ENCODE results near the gene GALNT10. TPM values are rescaled to one million over a fixed set of nuclear protein-coding genes. Genes with fewer than 3 reads are reported as not detected.

The GALNT10 gene
- total RNA-seq, 4 donors from 2014 or later: 35.9 to 59.4 (median 46.8) TPM

- no peak for TF ChIP-seq CTCF (IDR thresholded peaks at IDR 0.05)
- no peak for TF ChIP-seq POLR2A (IDR thresholded peaks at IDR 0.05)
- no peaks in the 10 kb centered on the region for H3K9me3 ChIP-seq
- no peaks in the 10 kb centered on the region for H3K27me3 ChIP-seq
- no peak overlapping the region for H3K27ac ChIP-seq
- no peaks in the 10 kb centered on the region for H3K4me1 ChIP-seq
- no peak overlapping the region for H3K4me3 ChIP-seq
- DNase-seq: no peak
- H3K36me3 ChIP-seq: no peaks in the 10 kb centered on the region
These were observed 152.4 kb downstream of the GALNT10 start for GRCh38 chr5:154342963-154343362.

GRCh38 chr5:154344461-154344860 is 153.9 kb downstream of the GALNT10 start:
- no peak for DNase-seq
- no peak overlapping the region for H3K27ac ChIP-seq
- H3K27me3 ChIP-seq: no peaks in the 10 kb centered on the region
- no peaks in the 10 kb centered on the region for H3K9me3 ChIP-seq
- H3K4me1 ChIP-seq: no peaks in the 10 kb centered on the region
- TF ChIP-seq POLR2A (IDR thresholded peaks at IDR 0.05): no peak
- TF ChIP-seq CTCF (IDR thresholded peaks at IDR 0.05): no peak
- no peaks in the 10 kb centered on the region for H3K36me3 ChIP-seq
- no peak overlapping the region for H3K4me3 ChIP-seq

- H3K27ac ChIP-seq: no peak overlapping the region
These were observed 154.9 kb downstream of the GALNT10 start for GRCh38 chr5:154345255-154345952.

GRCh38 chr5:154346427-154346826 is 155.9 kb downstream of the GALNT10 start:
- TF ChIP-seq POLR2A (IDR thresholded peaks at IDR 0.05): no peak
- TF ChIP-seq CTCF (IDR thresholded peaks at IDR 0.05): no peak
- Histone ChIP-seq H3K4me3 (no peak overlapping the region), H3K9me3 (no peaks in the 10 kb centered on the region), H3K36me3 (no peaks in the 10 kb centered on the region), H3K27me3 (no peaks in the 10 kb centered on the region), H3K27ac (no peak overlapping the region), H3K4me1 (no peaks in the 10 kb centered on the region)
- no peak for DNase-seq

More at GRCh38 chr5:154345255-154345952, 154.9 kb downstream of the GALNT10 start:
- Histone ChIP-seq H3K27me3 (no peaks in the 10 kb centered on the region), H3K4me1 (no peaks in the 10 kb centered on the region), H3K4me3 (no peak overlapping the region), H3K9me3 (no peaks in the 10 kb centered on the region), H3K36me3 (no peaks in the 10 kb centered on the region)
- TF ChIP-seq POLR2A (IDR thresholded peaks at IDR 0.05) (no peak), CTCF (IDR thresholded peaks at IDR 0.05) (no peak)
- DNase-seq: no peak

- Histone ChIP-seq H3K27ac (no peak overlapping the region), H3K4me1 (no peaks in the 10 kb centered on the region), H3K4me3 (no peak overlapping the region), H3K36me3 (no peaks in the 10 kb centered on the region), H3K27me3 (no peaks in the 10 kb centered on the region), H3K9me3 (no peaks in the 10 kb centered on the region)
- DNase-seq: no peak
- TF ChIP-seq CTCF (IDR thresholded peaks at IDR 0.05) (no peak), POLR2A (IDR thresholded peaks at IDR 0.05) (no peak)
These were observed 159.2 kb downstream of the GALNT10 start for GRCh38 chr5:154349626-154350264.
